MCF 10A (cell line): ENCODE results near the gene ULBP2. TPM values are rescaled to one million over a fixed set of nuclear protein-coding genes. Genes with fewer than 3 reads are reported as not detected.
A peak's percentile ranks its signal among the peaks of the same experiment; 100 is the strongest.
"Not testable (repeated sequence)": the region's sequence is repeated elsewhere in the genome, so short reads cannot be mapped to it uniquely, and the experiment has no call there.

Experiments used
- BruUV-seq: library from RNA; stranded (reverse); fragments of 400-500 nt; replicated peaks from 2 replicates; lab custom pipeline; 2021; lab: Mats Ljungman, UMichigan
- CTCF ChIA-PET: fragments of 300-600 bp; sonication (Branson Sonifier 250); formaldehyde crosslinking; extraction: SDS; loops from one replicate; lab custom pipeline; 2021; ENCODE audit warnings: antibody characterized with exemption, inconsistent platforms; lab: Yijun Ruan, JAX
- POLR2A ChIA-PET: fragments of 300-600, 350-650 bp; sonication (Branson Sonifier 250); formaldehyde crosslinking; extraction: SDS; loops from one replicate; lab custom pipeline; 2020; ENCODE audit warnings: antibody characterized with exemption, inconsistent platforms; lab: Yijun Ruan, JAX
- DNase-seq: peaks from one replicate; pipeline ENCODE4 v3.0.0-alpha.2; 2018; ENCODE audit not compliant: unreplicated experiment
- H3K27ac Mint-ChIP-seq: one replicate; pipeline ENCODE4 v1.8.0; 2022; ENCODE audit warnings: mild to moderate bottlenecking, low read depth, mixed read lengths; ENCODE audit not compliant: unreplicated experiment
- H3K27me3 Mint-ChIP-seq: one replicate; pipeline ENCODE4 v1.8.0; 2022; ENCODE audit warnings: mixed read lengths; ENCODE audit not compliant: insufficient read depth, unreplicated experiment
- H3K36me3 Mint-ChIP-seq: one replicate; pipeline ENCODE4 v1.8.0; 2022; ENCODE audit warnings: mild to moderate bottlenecking, moderate library complexity, mixed read lengths; ENCODE audit not compliant: insufficient read depth, unreplicated experiment
- H3K4me1 Mint-ChIP-seq: one replicate; pipeline ENCODE4 v1.8.0; 2022; ENCODE audit warnings: mixed read lengths; ENCODE audit not compliant: insufficient read depth, unreplicated experiment
- H3K4me3 Mint-ChIP-seq: one replicate; pipeline ENCODE4 v1.8.0; 2022; ENCODE audit warnings: mild to moderate bottlenecking, moderate library complexity, mixed read lengths; ENCODE audit not compliant: unreplicated experiment
- H3K9me3 Mint-ChIP-seq: one replicate; pipeline ENCODE4 v1.8.0; 2022; ENCODE audit warnings: mixed read lengths; ENCODE audit not compliant: unreplicated experiment
- intact Hi-C: fragments of 100-400 bp; cut with micrococcal nuclease; formaldehyde crosslinking; loops from 2 replicates; pipeline ENCODE4 v1.14.1; 2022
- total RNA-seq: library from RNA; stranded (reverse); gene quantifications from 2 replicates; pipeline ENCODE4 v1.2.3, GENCODE V29; 2022
- TF ChIP-seq, protein P1 (sequence below): fragments of 200-600 bp; IDR thresholded peaks from one replicate; pipeline ENCODE4 v1.8.0; 2022; ENCODE audit warnings: antibody characterized with exemption, mild to moderate bottlenecking; ENCODE audit not compliant: unreplicated experiment

ULBP2 gene
- total RNA-seq, 1 experiment from 2014 or later: 3.1 TPM

DNA sequence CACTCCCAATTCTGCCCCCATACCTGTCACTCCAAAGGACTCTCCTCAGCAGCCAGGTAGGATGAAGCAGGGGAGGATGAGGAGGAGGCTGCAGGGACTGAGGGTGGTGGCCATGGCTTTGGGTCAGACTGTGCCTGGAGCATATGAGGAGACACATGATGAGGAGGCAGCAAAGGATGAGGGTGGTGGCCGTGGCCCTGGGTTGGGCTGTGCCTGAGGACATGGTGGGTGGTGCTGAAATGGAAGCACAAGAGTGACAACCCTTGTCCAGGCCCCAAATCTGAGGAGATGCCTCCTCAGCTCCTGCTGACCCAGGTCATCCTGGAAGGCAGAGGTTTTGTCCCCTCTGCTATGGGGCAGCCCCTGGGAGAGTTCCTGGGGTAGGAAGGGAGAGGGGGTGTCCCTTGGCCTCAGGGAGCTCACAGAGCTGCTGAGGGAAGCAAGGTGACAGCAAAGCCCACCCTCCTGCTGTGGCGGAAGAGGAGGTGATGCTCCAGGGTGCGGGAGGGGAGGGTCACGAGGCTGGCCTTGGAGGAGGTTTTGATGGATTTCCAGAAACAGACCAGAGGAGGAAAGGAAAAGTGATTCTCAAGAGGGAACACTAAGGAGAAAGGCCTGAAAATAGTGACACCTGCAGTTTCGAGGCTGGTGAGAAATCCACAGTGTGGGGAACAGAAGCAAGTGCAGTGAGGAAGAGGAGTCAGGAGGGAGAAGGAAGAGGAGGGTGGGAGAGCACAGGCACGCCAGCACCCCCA lies 23.5 kb upstream of the ULBP2 start:
- CTCF ChIA-PET: interaction anchor here (0.6 to 1.1 kb wide), 4 partner anchors 16 to 500 kb away, joined by 3 to 4 read pairs (median 4); no protein-coding TSS in a partner anchor
- no TSS peak for BruUV-seq
- no peak for DNase-seq
- TF ChIP-seq, protein P1, sequence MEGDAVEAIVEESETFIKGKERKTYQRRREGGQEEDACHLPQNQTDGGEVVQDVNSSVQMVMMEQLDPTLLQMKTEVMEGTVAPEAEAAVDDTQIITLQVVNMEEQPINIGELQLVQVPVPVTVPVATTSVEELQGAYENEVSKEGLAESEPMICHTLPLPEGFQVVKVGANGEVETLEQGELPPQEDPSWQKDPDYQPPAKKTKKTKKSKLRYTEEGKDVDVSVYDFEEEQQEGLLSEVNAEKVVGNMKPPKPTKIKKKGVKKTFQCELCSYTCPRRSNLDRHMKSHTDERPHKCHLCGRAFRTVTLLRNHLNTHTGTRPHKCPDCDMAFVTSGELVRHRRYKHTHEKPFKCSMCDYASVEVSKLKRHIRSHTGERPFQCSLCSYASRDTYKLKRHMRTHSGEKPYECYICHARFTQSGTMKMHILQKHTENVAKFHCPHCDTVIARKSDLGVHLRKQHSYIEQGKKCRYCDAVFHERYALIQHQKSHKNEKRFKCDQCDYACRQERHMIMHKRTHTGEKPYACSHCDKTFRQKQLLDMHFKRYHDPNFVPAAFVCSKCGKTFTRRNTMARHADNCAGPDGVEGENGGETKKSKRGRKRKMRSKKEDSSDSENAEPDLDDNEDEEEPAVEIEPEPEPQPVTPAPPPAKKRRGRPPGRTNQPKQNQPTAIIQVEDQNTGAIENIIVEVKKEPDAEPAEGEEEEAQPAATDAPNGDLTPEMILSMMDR: no peak
- H3K36me3 Mint-ChIP-seq: no peaks in the 10 kb centered on the region
- H3K27ac Mint-ChIP-seq: no peak overlapping the region
- no peaks in the 10 kb centered on the region for H3K27me3 Mint-ChIP-seq
- intact Hi-C loops: no loop called here
- POLR2A ChIA-PET: no interaction called here
- peaks cover 17% of the 10 kb centered on the region for H3K4me1 Mint-ChIP-seq
- no peaks in the 10 kb centered on the region for H3K9me3 Mint-ChIP-seq
- no peak overlapping the region for H3K4me3 Mint-ChIP-seq

DNA sequence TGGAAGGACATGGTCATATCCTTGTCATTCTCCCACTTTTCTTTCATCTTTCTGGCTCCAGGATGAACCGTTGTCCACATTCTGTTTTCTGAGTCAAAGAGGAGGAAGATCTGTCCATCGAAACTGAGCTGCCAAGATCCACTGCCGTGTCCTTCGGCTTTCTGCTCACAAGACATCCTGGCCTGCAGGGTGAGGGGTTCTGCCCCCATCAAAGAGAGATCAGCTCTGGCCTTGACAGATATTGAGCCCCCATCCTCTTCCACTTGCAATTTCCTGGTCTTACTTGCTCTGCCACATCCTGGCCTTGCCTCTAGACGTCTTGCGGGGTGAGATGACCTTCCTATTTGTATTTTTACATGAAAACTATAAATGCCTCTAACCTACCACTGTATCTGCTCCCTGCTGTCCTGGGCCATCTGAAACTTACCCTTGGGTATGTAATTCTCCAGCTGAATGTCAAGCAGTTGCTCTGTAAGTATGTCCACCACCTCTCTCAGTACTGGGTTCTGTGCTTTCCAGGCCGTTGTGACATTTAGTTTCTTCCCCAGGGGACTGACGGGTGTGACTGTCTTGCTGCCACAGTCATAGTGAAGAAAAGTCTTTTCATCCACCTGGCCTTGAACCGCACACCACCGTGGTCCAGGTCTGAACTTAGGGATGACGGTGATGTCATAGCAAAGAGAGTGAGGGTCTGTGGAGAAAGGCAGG lies 22.5 kb upstream of the ULBP2 start:
- H3K4me1 Mint-ChIP-seq: peaks cover 18% of the 10 kb centered on the region
- H3K27me3 Mint-ChIP-seq, H3K27ac Mint-ChIP-seq, POLR2A ChIA-PET, H3K4me3 Mint-ChIP-seq, H3K36me3 Mint-ChIP-seq, BruUV-seq, H3K9me3 Mint-ChIP-seq, DNase-seq, intact Hi-C loops: not testable (repeated sequence)
- CTCF ChIA-PET: interaction anchor here (0.7 to 1.1 kb wide), 2 partner anchors 19 to 74 kb away, joined by 4 read pairs; no protein-coding TSS in a partner anchor

DNA sequence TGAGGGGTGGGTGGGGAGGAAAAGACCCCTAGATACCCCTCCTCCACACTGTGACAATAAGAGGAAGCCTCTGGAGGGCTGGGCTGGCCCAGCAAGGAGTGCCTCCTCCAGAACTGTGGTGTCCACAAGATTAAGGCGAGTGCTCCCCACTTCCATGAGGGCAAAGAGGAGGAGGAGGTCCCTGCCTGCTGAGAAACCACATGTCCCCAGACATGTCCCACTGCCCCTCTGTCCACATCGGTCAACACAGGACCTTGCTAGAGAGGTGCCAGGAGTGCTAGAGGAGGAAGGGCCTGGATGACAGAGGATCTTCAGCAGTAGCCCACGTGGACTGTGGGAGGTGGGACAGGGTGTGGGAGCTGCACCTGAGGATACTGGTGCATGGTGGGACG lies 22.0 kb upstream of the ULBP2 start:
- CTCF ChIA-PET: interaction anchor here (0.8 to 0.9 kb wide), 2 partner anchors 79 to 80 kb away, joined by 5 read pairs; no protein-coding TSS in a partner anchor
- Mint-ChIP-seq H3K27me3 (no peaks in the 10 kb centered on the region), H3K4me3 (no peak overlapping the region), H3K27ac (no peak overlapping the region), H3K4me1 (peaks cover 18% of the 10 kb centered on the region), H3K36me3 (no peaks in the 10 kb centered on the region), H3K9me3 (no peaks in the 10 kb centered on the region)
- TF ChIP-seq, protein P1: no peak
- BruUV-seq: no TSS peak
- POLR2A ChIA-PET: no interaction called here
- intact Hi-C loops: loop anchor here (10.0 kb wide), 1 partner anchor 375 kb away; the partner anchor contains the start of gene PPIL4
- no peak for DNase-seq

DNA sequence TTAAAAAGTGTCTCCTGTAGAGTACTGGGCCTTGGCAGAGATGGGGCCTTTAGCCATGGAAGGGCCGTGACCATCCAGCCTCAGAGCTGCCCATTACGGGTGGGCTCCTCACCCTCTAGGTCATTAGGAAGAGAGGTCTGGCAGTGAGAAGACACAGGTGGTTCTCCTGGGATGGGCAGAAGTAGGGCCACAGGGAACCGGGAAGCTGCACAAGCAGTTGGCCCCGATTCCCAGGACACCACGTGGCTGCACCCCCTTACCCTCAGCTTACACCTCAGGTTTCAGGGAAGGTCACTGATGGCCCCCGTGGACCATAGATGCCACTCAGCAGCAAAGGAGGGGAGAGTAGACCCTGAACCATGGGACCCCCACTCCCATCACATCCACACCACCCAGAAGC lies 20.5 kb upstream of the ULBP2 start:
- no peaks in the 10 kb centered on the region for H3K36me3 Mint-ChIP-seq
- DNase-seq: no peak
- peaks cover 22% of the 10 kb centered on the region for H3K4me1 Mint-ChIP-seq
- TF ChIP-seq, protein P1: no peak
- no peaks in the 10 kb centered on the region for H3K9me3 Mint-ChIP-seq
- H3K27ac Mint-ChIP-seq: no peak overlapping the region
- intact Hi-C loops: loop anchor here (10.0 kb wide), 1 partner anchor 377 kb away; the partner anchor contains the start of gene PPIL4
- TSS peak; percentile 14 for BruUV-seq
- CTCF ChIA-PET: interaction anchor here (0.9 to 1.1 kb wide), 2 partner anchors 14 to 81 kb away, joined by 3 to 4 read pairs; no protein-coding TSS in a partner anchor
- POLR2A ChIA-PET: no interaction called here
- no peak overlapping the region for H3K4me3 Mint-ChIP-seq
- no peaks in the 10 kb centered on the region for H3K27me3 Mint-ChIP-seq

DNA sequence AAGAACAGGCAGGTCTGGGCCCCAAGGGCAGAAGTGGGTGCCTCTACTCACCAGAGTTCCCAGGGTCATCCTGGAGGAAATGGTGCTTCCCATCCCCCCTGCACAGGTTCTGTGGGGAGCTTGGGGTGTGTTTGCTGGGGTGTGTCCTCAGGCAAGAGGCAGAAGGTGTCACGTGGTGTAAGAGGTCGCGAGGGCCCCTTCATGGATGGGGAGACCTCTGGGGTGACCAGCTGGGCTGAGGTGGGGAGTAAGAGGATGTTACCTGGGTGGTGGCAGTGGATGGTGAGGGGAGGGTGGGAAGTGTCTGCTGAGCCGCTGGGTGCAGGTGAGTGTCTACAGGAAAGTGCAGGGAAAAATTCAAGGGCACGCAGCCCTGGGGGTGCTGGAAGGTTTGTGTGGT lies 19.7 kb upstream of the ULBP2 start:
- not testable (repeated sequence) for H3K27me3 Mint-ChIP-seq, H3K9me3 Mint-ChIP-seq, H3K27ac Mint-ChIP-seq, H3K36me3 Mint-ChIP-seq, BruUV-seq, DNase-seq
- ChIA-PET CTCF (interaction anchor here (0.6 to 3.9 kb wide), 6 partner anchors 13 to 87 kb away, joined by 3 to 43 read pairs (median 3); no protein-coding TSS in a partner anchor), POLR2A (interaction anchor here (0.6 to 3.4 kb wide), 7 partner anchors 21 to 858 kb away, joined by 3 to 14 read pairs (median 3); no protein-coding TSS in a partner anchor)
- intact Hi-C loops: loop anchor here (2.0 to 10.0 kb wide), 2 partner anchors 57 to 377 kb away; partner anchors contain the start of genes LRP11 and PPIL4
- Mint-ChIP-seq H3K4me1 (peaks cover 24% of the 10 kb centered on the region), H3K4me3 (peak overlapping the region; percentile 81)
